GM23338 (cell line): ENCODE results near the gene ORM1. TPM values are rescaled to one million over a fixed set of nuclear protein-coding genes. Genes with fewer than 3 reads are reported as not detected.

Source experiments
- ATAC-seq: fragments of 200-7000 bp; cut with Tn5 transposase; 3 replicates; pipeline ENCODE4 v1.9.1; 2020
- DNase-seq: peaks from one replicate; pipeline ENCODE4 v3.0.0-alpha.2; 2015; ENCODE audit warnings: low spot score
- H2AFZ ChIP-seq: fragments of 200-600 bp; sonication (generic); 2 replicates; pipeline ENCODE4 v1.8.0; 2016; ENCODE audit warnings: antibody characterized with exemption, mild to moderate bottlenecking, moderate library complexity
- H3F3A ChIP-seq: fragments of 200-600 bp; sonication (generic); replicated peaks from 2 replicates; pipeline ENCODE4 v1.8.0; 2017; ENCODE audit warnings: antibody characterized with exemption, mixed run types, low read depth
- H3K27ac ChIP-seq: fragments of 200-600 bp; sonication (generic); 2 replicates; pipeline ENCODE4 v1.6.1; 2016; ENCODE audit warnings: low read depth
- H3K27me3 ChIP-seq: fragments of 200-600 bp; sonication (generic); 2 replicates; pipeline ENCODE4 v1.8.0; 2016; ENCODE audit warnings: mild to moderate bottlenecking, mixed run types, moderate library complexity; ENCODE audit not compliant: insufficient read depth
- H3K36me3 ChIP-seq: fragments of 200-600 bp; sonication (generic); 2 replicates; pipeline ENCODE4 v1.8.0; 2016; ENCODE audit warnings: mild to moderate bottlenecking; ENCODE audit not compliant: insufficient read depth
- H3K4me1 ChIP-seq: fragments of 200-600 bp; sonication (generic); 2 replicates; pipeline ENCODE4 v1.8.0; 2016; ENCODE audit warnings: mild to moderate bottlenecking, moderate library complexity; ENCODE audit not compliant: insufficient read depth
- H3K4me2 ChIP-seq: fragments of 200-600 bp; sonication (generic); 2 replicates; pipeline ENCODE4 v1.7.1; 2017; ENCODE audit warnings: mixed run types
- H3K4me3 ChIP-seq: fragments of 200-600 bp; sonication (generic); 2 replicates; pipeline ENCODE4 v1.6.1; 2016; ENCODE audit warnings: mixed run types
- H3K79me2 ChIP-seq: fragments of 200-600 bp; sonication (generic); replicated peaks from 2 replicates; pipeline ENCODE4 v1.8.0; 2017; ENCODE audit warnings: mild to moderate bottlenecking; ENCODE audit not compliant: insufficient read depth
- H3K9me2 ChIP-seq: fragments of 200-600 bp; sonication (generic); 2 replicates; pipeline ENCODE4 v1.8.0; 2017; ENCODE audit not compliant: insufficient read depth
- H4K20me1 ChIP-seq: fragments of 200-600 bp; sonication (generic); replicated peaks from 2 replicates; pipeline ENCODE4 v1.8.0; 2017; ENCODE audit warnings: mild to moderate bottlenecking; ENCODE audit not compliant: insufficient read depth
- H3K27ac Mint-ChIP-seq: 2 replicates; pipeline ENCODE4 v1.8.0; 2020; ENCODE audit warnings: inconsistent platforms, mild to moderate bottlenecking, moderate library complexity, mixed read lengths
- H3K27me3 Mint-ChIP-seq: 3 replicates; pipeline ENCODE4 v1.8.0; 2022; ENCODE audit warnings: low read depth, mild to moderate bottlenecking, moderate library complexity, mixed read lengths, inconsistent platforms; ENCODE audit not compliant: insufficient read depth, poor library complexity
- H3K36me3 Mint-ChIP-seq: 3 replicates; pipeline ENCODE4 v1.8.0; 2021; ENCODE audit warnings: low read depth, mild to moderate bottlenecking, inconsistent platforms, moderate library complexity, mixed read lengths
- H3K4me1 Mint-ChIP-seq: 3 replicates; pipeline ENCODE4 v1.8.0; 2020; ENCODE audit warnings: mild to moderate bottlenecking, inconsistent platforms, mixed read lengths
- H3K4me3 Mint-ChIP-seq: 3 replicates; pipeline ENCODE4 v1.8.0; 2021; ENCODE audit warnings: moderate library complexity, mild to moderate bottlenecking, inconsistent platforms, mixed read lengths
- H3K9me3 Mint-ChIP-seq: 3 replicates; pipeline ENCODE4 v1.8.0; 2020; ENCODE audit warnings: moderate library complexity, mild to moderate bottlenecking, inconsistent platforms, mixed read lengths
- EZH2 ChIP-seq: fragments of 200-600 bp; sonication (generic); IDR thresholded peaks from one replicate; pipeline ENCODE4 v1.8.0; 2017; ENCODE audit warnings: antibody characterized with exemption, mild to moderate bottlenecking, low read depth; ENCODE audit not compliant: unreplicated experiment
- EZH2phosphoT487 ChIP-seq: fragments of 200-600 bp; sonication (generic); IDR thresholded peaks from one replicate; pipeline ENCODE4 v1.8.1; 2018; ENCODE audit warnings: antibody characterized with exemption; ENCODE audit not compliant: unreplicated experiment
- ZNF114 ChIP-seq: fragments of 250-450 bp; sonication (Bioruptor Pico); IDR thresholded peaks from 2 replicates; pipeline ENCODE4 v1.5.0; 2020; ENCODE audit warnings: mild to moderate bottlenecking, moderate library complexity
- ZNF331 ChIP-seq: fragments of 250-450 bp; sonication (Bioruptor Pico); IDR thresholded peaks from 2 replicates; pipeline ENCODE4 v1.5.0; 2020; ENCODE audit warnings: low read depth, mild to moderate bottlenecking, moderate library complexity
- ZNF462 ChIP-seq: fragments of 250-450 bp; sonication (Bioruptor Pico); IDR thresholded peaks from 2 replicates; pipeline ENCODE4 v1.5.0; 2020; ENCODE audit warnings: mild to moderate bottlenecking, moderate library complexity
- polyA plus RNA-seq: library from polyadenylated mRNA; unstranded; fragments of >200 nt; fragmentation: Nextera tagmentation; extraction: Ambion mirVana; gene quantifications from 2 replicates; pipeline ENCODE4 v1.2.1, GENCODE V29; 2016
- total RNA-seq: library from RNA; depleted of rRNA; stranded (reverse); fragments of >200 nt; shearing (Covaris generic); gene quantifications from 2 replicates; pipeline ENCODE4 v1.2.3, GENCODE V29; 2014

The ORM1 gene
- total and polyA plus RNA-seq, 2 experiments from 2014 or later, result not detected

- TF ChIP-seq EZH2phosphoT487 (no peak), ZNF331 (CRISPR knock-in tag) (no peak), EZH2 (no peak), ZNF114 (no peak), ZNF462 (CRISPR knock-in tag) (no peak)
- Histone ChIP-seq H3K79me2 (no peaks in the 10 kb centered on the region), H3K4me1 (no peaks in the 10 kb centered on the region), H3K9me2 (no peaks in the 10 kb centered on the region), H3K27me3 (no peaks in the 10 kb centered on the region), H3F3A (no peaks in the 10 kb centered on the region), H2AFZ (no peak overlapping the region), H3K36me3 (peaks cover 15% of the 10 kb centered on the region; the same call in 1 of the 2 replicates), H3K4me3 (no peak overlapping the region), H4K20me1 (no peaks in the 10 kb centered on the region), H3K27ac (peak overlapping the region; percentile 74; the same call in 1 of the 2 replicates), H3K4me2 (no peak overlapping the region)
- Mint-ChIP-seq H3K4me3 (peak overlapping the region; percentile 13; the same call in 1 of the 3 replicates), H3K36me3 (peaks cover 80% of the 10 kb centered on the region), H3K27me3 (peaks cover 18% of the 10 kb centered on the region), H3K27ac (peak overlapping the region; percentile 96), H3K9me3 (no peaks in the 10 kb centered on the region), H3K4me1 (peaks cover 21% of the 10 kb centered on the region)
- DNase-seq, result no peak
- no peak for ATAC-seq
Measured at GRCh38 chr9:114349713-114350480, 27.0 kb downstream of the ORM1 start.
